Renal cortex interstitium (tissue), 11 donors: Measurements from ENCODE around the gene CHTF18. TPM values are rescaled to one million over a fixed set of nuclear protein-coding genes. Genes with fewer than 3 reads are reported as not detected.
"Not testable (repeated sequence)": the region's sequence is repeated elsewhere in the genome, so short reads cannot be mapped to it uniquely, and the experiment has no call there.

ENCODE experiments used
- DNase-seq, 11 donors: peaks; one replicate each; pipeline ENCODE4 v3.0.0-alpha.2; 2013; ENCODE audit warnings: low read depth in 9 of 11, low spot score in 4 of 11; ENCODE audit errors: extremely low read depth in 1 of 11
- polyA plus RNA-seq, 3 donors: library from polyadenylated mRNA; unstranded; fragments of 120-200 nt; gene quantifications; one replicate each; pipeline ENCODE4 v1.2.1, GENCODE V29; 2013; ENCODE audit not compliant: insufficient read length in 3 of 3

CHTF18 gene
- polyA plus RNA-seq, 3 donors, result 22.3 to 35.4 (median 32.3) TPM

GRCh38 chr16:818592-818991, 30.2 kb downstream of the CHTF18 start:
- no peak for DNase-seq

- DNase-seq, result no peak
Observed at GRCh38 chr16:819336-820043, 31.1 kb downstream of the CHTF18 start.

GRCh38 chr16:820044-820408, 31.6 kb downstream of the CHTF18 start:
- not testable (repeated sequence) for DNase-seq

- no peak for DNase-seq
Observed at GRCh38 chr16:820748-821147, 32.3 kb downstream of the CHTF18 start.

- no peak for DNase-seq
Observed at GRCh38 chr16:821751-822150, 33.3 kb downstream of the CHTF18 start.

- no peak for DNase-seq
Observed at GRCh38 chr16:822174-822908, 33.9 kb downstream of the CHTF18 start.

- no peak for DNase-seq
Observed at GRCh38 chr16:822909-823297, 34.5 kb downstream of the CHTF18 start.

GRCh38 chr16:824194-824593, 35.8 kb downstream of the CHTF18 start:
- DNase-seq, result no peak

- DNase-seq, result no peak
Observed at GRCh38 chr16:824601-825000, 36.2 kb downstream of the CHTF18 start.

GRCh38 chr16:825341-826061, 37.1 kb downstream of the CHTF18 start:
- DNase-seq, result no peak

- DNase-seq, result no peak
Observed at GRCh38 chr16:827513-827912, 39.1 kb downstream of the CHTF18 start.

GRCh38 chr16:828891-829290, 40.5 kb downstream of the CHTF18 start:
- no peak for DNase-seq

- no peak for DNase-seq
Observed at GRCh38 chr16:830107-830870, 41.9 kb downstream of the CHTF18 start.

- no peak for DNase-seq
Observed at GRCh38 chr16:830871-831570, 42.6 kb downstream of the CHTF18 start.

- DNase-seq, result no peak
Observed at GRCh38 chr16:831571-832413, 43.4 kb downstream of the CHTF18 start.

- DNase-seq, result no peak
Observed at GRCh38 chr16:832652-833336, 44.4 kb downstream of the CHTF18 start.

GRCh38 chr16:833411-833810, 45.0 kb downstream of the CHTF18 start:
- DNase-seq, result no peak
